C1 segment of cervical spinal cord (tissue), 14 donors: ENCODE measurements around the gene STKLD1.
"Not testable (repeated sequence)": the region's sequence is repeated elsewhere in the genome, so short reads cannot be mapped to it uniquely, and the experiment has no call there.

Experiments used
- DNase-seq, 14 donors: peaks; one replicate each; lab custom pipeline; 2025; lab: John Stamatoyannopoulos, UW

STKLD1 gene

DNA sequence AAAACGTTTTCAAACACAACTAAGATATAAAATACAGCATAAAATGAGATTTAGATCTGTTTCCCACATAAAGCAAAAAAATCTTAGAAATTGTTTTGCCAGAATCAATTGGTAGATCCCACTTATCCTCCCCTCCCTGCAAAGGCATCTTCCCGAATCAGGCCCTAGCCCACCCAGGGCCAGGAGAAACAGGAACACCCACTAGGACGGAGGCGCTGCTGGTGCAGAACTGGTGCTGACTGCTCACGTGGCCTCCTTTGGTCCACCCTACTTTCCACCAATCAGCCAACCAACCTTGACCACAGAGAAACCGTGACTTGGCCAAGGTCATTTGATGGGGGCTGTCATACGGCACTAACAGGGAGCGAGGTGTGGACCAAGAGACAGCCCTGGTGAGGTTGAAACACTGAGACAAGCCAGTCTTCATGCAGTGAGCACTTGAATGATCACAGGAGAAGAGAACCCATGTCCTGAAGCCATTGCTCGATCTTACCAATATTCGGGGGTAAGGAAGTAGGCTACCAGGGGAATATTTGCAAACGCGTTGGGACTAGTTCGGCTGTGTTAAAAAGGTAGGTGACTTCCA, 14.6 kb upstream of the STKLD1 start:
- DNase-seq = no peak

DNA sequence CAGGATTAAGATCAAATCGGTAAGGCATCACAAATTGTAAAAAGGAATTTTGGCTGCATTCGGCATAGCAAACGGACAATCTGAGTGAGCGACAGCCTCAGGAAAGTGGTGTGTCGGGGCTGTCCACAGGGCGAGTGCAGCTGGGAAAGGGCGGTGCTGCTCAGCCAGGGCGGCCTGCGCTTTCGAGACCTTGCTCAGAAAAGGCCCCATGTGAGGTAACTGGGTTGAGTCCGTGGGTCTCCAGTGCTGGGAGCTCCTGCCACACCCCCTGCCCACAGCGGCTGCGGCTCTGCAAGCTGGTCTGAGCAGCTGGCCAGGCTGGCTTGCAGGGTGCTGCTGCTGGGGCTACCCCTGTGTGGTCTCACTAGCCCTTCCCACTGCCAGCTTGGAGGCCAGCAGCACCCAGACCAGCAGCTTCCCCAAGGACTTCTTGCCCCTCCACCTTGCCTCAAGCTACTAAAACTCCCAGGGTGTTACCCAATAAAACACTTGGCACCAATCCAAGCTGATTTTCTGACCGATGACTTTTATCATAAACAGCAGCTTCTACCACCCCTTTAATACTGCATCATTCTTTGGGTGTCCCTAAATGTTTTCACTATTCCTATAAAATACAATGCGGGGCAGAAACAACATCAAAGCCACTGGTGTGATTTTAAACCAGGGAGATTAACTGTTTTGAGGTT, 13.7 kb upstream of the STKLD1 start:
- no peak for DNase-seq

DNA sequence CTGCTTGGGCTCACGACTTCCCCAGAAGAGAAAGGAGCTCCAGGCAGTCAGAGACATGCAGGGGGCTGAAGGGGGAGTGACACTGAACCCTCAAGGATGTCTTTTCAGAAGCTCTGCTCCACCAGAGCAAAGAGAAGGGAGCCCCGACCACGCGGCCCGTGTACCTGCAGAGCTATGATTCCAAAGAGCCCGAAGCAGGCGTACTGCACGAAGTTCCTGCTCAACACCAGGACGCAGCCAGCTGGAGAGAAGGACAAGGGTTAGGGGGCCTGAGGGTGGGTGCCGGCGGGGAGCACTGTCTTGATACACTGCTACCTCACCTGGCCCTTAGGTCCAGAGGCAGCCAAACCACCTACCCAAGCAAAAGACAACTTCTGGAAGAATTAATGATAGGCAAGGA, 9.7 kb upstream of the STKLD1 start:
- DNase-seq = no peak

DNA sequence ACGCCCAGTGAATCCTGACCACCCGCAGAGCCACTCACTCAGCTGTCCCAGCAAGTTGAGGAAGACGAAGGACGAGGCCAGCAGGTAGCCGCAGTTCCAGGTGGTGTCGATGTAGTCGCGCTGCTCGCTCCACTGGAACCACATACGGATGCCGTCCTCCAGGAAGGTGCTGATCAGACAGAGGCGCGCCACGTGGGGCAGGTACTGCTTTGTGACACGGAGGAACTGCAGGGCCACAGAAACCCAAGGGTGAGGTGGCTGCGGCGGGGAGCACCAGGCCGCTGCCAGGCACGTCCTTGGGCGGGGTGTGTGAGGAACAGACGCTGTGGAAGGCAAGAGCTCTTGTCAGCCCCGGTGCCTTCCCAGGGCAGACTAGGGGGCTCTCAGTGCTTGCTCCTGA, 8.9 kb upstream of the STKLD1 start:
- DNase-seq = no peak

DNA sequence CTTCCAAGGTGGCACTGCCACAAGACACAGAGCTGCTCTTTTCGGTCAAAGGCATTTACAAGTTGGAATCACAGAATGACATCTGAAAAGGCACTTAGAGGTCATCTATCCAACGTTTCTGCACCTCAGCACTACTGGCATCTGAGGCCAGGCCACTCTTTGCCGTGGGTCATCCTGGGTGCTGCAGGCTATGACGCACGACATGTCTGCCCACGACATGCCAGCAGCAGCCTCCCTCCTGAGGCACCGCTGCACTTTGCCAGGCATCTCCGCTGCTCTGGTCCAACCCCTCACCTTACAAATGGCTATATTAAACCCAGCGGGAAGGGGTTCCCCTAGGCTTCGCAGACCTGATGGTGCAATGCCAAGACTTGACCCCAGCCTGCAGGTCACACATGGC, 8.4 kb upstream of the STKLD1 start:
- no peak for DNase-seq

DNA sequence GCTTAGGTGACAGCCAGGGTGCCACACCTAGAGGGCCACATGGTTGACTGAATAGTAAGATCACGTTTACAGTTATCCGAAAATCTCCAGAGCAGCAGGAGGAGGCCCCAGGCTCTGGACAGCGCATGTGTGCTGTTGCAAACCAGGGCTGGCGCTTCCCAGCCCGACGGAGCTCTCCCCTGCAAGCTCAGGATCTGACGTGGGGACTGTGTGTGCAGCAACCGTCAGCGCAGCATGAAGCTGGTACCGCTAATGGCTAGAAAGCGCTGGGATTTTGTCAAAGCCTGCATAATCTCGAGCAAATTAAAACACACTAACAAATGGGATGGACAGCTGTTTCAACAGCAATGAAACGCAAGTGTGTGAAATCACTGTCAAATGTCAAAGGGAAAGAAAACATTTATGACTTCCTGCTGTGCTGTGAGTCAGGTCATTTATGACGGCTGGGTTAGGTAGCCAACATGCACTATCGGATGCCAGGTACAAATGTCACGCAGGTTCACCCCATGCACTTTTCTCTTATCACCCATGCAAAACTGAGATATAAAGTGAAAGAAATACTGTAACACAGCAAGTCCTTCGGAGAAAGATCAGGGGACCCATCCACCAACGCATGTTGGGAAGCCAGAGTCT, 7.8 kb upstream of the STKLD1 start:
- peak in 1 of 14 donors; percentile 53 for DNase-seq

DNA sequence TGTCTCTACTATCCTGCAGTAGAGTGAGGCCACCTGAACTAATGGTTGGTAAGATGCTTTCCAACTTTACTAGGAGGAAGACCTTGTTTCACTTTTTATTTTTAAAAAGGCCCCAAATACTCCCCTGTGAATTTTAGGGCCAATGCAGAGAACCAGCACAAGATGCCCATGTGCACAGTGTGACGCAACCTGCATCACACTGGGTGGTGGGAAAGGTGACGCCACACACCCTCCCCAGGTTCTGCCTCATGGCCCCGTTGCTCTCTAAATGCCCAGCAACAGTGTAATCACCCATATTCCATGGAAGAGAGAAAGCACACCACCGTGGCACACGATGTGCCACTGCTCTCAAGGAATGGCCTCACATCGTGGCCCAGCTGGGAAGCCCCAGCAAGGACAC, 6.7 kb upstream of the STKLD1 start:
- DNase-seq = no peak

DNA sequence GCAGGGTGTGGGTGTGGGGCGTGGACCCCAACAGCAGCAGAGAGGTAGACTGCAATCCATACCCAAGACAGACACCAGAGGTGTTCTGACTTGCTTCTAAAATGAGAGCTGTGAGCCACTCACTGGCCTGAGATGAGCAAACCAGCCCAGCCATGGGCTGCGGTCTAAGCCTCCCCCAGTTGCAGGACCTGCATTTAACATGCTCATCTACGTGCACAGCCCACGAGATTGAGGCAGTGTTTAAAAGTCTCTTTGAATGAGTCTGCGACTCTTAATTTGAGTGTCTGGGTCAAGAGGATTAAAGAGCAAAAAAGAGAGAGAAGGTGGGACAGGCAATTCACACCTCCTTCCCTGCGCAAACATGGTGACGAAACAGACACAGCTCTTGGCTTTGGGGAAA, 6.2 kb upstream of the STKLD1 start:
- no peak for DNase-seq

DNA sequence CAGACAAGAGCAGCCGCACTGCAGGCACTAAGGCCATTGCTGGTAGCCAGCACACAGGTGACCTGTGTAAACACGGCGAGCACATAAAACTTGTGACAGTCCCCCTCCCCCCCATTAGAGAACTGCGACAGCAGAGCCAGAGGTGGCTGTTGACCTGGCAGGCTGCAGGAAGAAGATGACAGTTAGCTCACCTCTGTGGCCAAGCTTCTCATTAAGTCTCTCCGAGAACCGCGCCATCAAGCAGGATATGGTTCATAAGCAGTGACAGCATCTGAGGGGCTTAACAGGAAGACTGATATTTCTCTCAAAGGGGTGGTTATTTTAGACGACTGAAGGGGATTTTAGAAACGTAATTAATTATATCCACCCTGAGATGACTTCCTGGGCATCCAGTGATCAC, 5.5 kb upstream of the STKLD1 start:
- DNase-seq = no peak

DNA sequence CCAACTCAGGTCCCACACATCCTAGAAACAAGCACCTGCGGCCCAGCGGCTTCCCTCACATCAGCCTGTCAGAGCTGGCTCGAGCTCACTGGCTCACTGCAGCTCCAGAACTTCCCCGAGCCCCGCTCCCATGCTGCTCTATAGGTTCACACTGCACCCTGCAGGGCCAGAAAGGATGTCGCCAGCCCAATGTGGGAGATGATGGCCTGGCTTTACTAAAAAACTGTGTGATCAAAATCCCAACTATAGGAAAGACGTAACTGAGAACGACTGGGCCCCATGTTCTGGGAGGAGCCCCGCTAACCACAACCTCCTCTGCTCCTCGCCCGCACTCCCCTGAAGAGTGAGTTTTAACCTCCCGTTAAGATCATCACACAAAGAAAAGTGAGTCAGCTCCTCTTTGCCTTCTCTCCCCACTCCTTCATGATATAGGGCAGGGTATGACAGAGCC, 4.9 kb upstream of the STKLD1 start:
- no peak for DNase-seq

DNA sequence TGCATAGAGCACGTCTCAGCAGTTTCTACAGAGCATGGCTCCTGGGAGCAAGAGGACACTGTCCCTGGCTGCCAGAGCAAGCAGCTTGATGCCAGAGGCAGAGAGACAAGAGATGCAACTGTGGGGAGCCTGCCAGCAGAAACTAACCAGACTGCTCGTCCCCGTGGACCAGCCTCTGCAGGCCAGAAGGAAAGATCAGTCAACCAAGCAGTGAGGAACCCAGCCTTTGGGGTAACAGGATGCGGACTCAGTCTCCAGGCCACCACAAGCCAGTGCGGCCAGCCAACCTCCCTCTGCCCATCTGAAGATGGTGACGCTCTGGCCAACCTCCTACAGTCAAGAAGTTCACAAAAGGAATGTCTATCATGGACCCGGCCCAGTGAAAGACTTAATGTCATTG, 4.0 kb upstream of the STKLD1 start:
- no peak for DNase-seq

DNA sequence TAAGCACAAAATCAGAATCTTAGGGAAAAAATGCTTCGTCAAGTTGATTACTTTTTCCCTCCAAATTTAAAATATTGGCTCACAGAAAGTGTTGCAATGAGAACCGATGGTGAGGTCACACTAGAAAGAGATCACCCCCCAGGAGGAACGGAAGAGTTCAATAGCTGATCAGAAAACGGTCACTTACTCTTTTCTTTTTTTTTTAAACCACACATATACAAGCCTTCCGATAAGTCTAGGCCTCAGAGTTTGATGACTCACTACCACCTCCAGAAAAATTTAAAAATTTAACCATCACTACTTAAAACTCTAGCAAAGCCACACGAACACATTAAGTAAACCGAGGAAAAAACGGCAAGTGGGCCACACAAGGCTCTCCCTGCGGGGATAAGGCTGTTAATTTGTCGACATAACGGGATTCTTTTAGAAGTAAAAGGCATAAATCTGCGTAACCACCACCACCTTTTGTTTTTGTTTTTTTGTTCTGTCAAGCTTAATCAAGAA, 1.5 kb upstream of the STKLD1 start:
- no peak for DNase-seq

DNA sequence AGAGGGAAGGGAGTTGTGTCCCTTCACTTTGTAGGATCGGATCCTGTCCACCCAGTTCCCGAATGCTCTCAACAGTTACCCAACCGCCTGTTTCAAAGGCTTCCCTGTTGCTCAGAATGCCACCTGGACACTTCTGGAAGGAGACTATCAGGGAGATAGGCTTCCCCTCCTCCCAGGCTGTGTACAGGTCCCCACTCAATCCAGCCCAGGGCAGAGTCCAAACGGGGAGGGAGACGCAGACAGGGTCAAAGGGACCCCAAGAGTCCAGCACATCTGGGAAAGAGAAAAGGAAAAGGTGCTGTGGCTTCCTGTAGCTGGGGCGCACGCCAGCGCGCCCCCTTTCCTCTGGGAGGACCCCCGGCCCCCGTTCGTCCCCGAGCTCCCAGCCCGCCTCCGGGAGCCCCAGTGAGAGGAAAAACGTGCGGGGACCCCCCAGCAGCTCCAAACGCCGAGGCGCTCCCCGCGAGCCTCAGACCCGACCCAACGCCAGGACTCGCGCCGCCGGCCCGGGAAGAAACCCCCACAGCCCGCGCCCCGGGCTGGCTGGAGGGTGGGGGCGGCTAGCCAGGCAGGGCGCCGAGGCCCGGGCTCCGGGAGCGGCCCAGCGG, 946 bp upstream of the STKLD1 start:
- no peak for DNase-seq

DNA sequence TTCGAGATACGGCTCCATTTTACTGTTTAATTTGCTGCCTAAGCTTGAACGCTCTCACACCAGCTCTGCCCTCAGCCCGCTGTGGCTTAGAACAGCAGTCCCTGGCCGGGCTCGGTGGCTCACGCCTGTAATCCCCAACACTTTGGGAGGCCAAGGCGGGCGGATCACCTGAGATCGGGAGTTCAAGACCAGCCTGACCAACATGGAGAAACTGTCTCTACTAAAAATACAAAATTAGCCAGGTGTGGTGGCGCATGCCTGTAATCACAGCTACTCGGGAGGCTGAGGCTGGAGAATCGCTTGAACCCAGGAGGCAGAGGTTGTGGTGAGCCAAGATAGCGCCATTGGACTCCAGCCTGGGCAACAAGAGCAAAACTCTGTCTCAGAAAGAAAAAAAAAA, 1.1 kb downstream of the STKLD1 start:
- not testable (repeated sequence) for DNase-seq

DNA sequence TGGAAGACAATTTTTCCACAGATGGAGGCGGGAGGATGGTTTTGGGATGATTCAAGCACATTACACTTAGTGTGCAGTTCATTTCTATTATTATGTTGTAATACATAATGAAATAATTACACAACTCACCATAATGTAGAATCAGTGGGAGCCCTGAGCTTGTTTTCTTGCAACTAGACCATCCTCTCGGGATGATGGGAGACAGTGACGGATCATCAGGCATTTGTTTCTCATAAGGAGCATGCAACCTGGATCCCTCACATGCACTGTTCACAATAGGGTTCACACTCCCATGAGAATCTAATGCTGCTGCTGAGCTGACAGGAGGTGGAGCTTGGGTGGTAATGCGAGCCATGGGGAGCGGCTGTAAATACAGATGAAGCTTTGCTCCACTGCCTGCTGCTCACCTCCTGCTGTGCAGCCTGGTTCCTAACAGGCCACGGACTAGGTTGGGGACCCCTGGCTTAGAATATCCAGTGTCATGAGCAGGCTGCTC, 1.6 kb downstream of the STKLD1 start:
- no peak for DNase-seq

DNA sequence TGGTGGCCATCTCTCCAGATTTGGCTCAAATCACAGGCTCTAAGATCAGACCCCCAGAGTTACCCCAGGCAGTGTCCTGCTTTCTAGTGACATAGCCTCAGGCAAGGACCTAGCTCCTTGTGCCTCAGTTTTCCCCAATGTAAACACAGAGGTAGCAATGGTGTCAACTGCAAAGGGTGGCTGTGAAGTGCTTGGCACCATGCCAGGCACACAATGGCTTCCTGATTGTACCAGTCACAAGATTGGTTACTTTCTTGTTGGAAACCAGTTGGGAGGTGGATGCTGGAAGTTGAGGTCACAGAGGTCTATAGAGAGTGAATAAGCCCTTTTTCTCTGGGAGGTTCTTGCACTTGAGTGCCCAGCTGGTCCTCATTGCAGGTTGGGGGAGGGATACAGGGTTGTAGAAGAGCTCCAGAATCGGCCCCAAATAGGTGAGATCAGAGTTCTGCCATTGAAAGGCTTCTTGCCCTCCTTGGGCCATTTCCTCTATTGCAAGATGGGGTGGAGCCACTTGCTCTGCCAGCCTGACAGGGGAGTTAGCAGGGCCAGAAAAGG, 2.3 kb downstream of the STKLD1 start:
- DNase-seq = no peak

DNA sequence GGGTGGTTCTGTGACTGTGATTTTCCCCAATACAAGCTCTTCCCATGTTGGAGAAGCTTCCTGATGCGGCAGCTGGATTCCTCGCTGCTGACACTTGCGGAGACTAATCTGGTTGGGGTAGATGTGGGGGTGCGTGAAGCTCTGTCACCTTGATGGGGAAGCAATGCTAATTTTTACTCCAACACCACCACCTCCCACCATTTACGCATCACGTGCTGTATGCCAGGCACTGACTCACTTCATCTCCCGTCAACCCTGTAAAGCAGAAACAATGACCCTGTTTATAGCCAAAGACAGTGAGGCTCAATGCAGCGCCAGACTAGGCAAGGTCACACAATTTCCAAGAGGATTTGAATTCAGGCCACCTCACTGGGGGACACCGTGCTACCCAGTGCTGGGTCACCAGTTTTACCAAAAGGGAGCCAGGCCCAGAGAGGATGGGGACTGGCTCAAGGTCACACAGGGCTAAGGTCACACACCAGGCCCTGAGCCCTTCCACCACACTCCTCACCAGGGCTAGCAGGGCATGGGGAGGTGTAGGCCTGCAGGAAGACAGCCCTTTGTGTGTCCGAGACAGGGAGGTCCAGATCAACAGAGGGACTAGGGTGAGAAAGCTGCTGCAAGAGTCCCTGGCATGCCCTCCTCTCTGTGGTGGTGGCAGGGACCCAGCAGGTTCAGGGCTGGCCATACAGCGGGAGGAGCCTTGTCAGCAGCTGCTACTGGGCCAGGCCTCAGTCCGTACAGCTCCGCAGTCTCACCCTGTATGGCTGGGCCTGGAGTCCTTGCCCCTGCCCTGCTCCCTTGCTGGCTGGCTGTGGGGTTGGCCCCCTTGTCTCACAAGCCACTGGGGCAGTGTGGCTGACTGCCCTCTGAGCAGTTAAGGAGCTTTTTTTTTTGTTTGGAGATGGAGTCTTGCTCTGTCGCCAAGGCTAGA, 3.3 kb downstream of the STKLD1 start:
- DNase-seq = peak in 9 of 14 donors; percentile 5 to 70 (median 21)

DNA sequence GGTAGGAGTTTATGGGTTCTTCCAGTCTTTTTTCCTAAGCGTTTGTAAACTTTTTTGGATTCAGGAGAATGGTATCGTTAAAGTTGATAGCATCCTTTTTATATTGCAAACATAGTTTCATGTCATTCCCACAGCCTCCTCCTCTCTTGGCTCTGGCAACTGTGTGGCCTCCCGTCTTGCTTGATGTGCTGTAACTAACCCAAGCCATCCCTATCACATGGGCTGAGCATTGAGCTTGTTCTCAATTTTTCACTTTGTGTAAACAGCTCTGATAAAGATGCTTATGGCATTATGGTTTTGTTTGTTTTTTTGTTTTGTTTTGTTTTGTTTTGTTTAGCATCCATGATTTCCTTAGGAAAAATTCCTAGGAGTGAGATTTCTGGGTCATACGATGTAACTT, 4.6 kb downstream of the STKLD1 start:
- DNase-seq = no peak

DNA sequence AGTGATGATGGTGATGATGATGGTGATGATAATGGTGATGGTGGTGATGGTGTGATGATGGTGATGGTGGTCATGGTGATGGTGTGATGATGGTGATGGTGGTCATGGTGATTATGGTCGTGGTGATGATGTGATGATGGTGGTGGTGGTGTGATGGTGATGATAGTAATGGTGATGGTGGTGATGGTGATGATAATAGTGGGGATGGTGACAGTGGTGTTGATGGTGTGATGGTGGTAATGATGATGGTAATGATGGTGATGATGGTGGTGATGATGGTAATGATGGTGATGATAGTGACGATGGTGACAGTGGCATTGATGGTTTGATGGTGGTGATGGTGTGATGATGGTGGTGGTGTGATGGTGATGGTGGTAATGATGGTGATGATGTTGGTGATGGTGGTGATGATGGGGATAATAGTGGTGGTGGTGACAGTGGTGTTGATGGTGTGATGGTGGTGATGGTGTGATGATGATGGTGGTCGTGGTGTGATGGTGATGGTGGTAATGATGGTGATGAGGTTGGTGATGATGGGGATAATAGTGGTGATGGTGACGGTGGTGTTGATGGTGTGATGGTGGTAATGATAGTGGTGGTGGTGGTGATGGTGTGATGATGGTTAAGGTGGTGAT, 6.5 kb downstream of the STKLD1 start:
- DNase-seq = no peak

DNA sequence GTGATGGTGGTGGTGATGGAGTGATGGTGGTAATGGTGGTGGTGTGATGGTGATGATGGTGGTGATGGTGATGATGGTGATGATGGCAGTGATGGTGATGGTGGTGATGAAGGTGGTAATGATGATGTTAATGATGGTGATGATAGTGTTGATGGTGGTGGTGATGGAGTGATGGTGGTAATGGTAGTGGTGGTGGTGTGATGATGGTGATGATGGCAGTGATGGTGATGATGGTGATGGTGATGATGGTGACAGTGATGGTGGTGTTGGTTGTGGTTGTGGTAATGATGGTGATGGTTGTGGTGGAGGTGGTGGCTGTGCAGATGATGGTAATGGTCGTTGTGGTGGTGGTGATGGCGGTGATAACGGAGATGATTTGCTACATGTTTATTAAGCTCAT, 7.3 kb downstream of the STKLD1 start:
- DNase-seq = no peak
